ENCODE data around the gene GLB1L2. TPM values are rescaled to one million over a fixed set of nuclear protein-coding genes. Genes with fewer than 3 reads are reported as not detected.
A peak's percentile ranks its signal among the peaks of the same experiment; 100 is the strongest.

GLB1L2 gene
- total RNA-seq, 1 donor from 2014 or later = 1.0 TPM

GRCh38 chr11:134409552-134410429, 78.0 kb downstream of the GLB1L2 start:
- H3K4me1 ChIP-seq (ENCODE audit: control insufficient read depth in 3 of 3, insufficient read depth in 3 of 3, low read length in 3 of 3) = peaks cover 0 to 6% (median 6%) of the 10 kb centered on the region in 3 donors
- no peaks in the 10 kb centered on the region for H3K9me3 ChIP-seq (ENCODE audit: control insufficient read depth in 3 of 3, low read length in 3 of 3)
- H3K27me3 ChIP-seq (ENCODE audit: control insufficient read depth in 3 of 3, insufficient read depth in 3 of 3, low read length in 3 of 3) = peaks cover 67 to 77% (median 67%) of the 10 kb centered on the region in 3 donors
- H3K27ac ChIP-seq (ENCODE audit: low read depth, low read length) = no peak overlapping the region
- H3K9ac ChIP-seq (ENCODE audit: low read depth in 1 of 3, low read length in 3 of 3) = no peak overlapping the region
- H3K36me3 ChIP-seq (ENCODE audit: control insufficient read depth in 3 of 3, insufficient read depth in 3 of 3, low read length in 3 of 3) = no peaks in the 10 kb centered on the region
- no peak overlapping the region for H3K4me3 ChIP-seq (ENCODE audit: low read length in 3 of 3)

- Histone ChIP-seq H3K27ac (ENCODE audit: low read depth, low read length) (no peak overlapping the region), H3K4me3 (ENCODE audit: low read length in 3 of 3) (no peak overlapping the region), H3K9ac (ENCODE audit: low read depth in 1 of 3, low read length in 3 of 3) (no peak overlapping the region), H3K4me1 (ENCODE audit: control insufficient read depth in 3 of 3, insufficient read depth in 3 of 3, low read length in 3 of 3) (peaks cover 0 to 6% (median 6%) of the 10 kb centered on the region in 3 donors), H3K27me3 (ENCODE audit: control insufficient read depth in 3 of 3, insufficient read depth in 3 of 3, low read length in 3 of 3) (peaks cover 66 to 80% (median 69%) of the 10 kb centered on the region in 3 donors), H3K36me3 (ENCODE audit: control insufficient read depth in 3 of 3, insufficient read depth in 3 of 3, low read length in 3 of 3) (no peaks in the 10 kb centered on the region), H3K9me3 (ENCODE audit: control insufficient read depth in 3 of 3, low read length in 3 of 3) (no peaks in the 10 kb centered on the region)
These were observed 79.0 kb downstream of the GLB1L2 start for GRCh38 chr11:134410766-134411165.

- Histone ChIP-seq H3K36me3 (ENCODE audit: control insufficient read depth in 3 of 3, insufficient read depth in 3 of 3, low read length in 3 of 3) (no peaks in the 10 kb centered on the region), H3K9ac (ENCODE audit: low read depth in 1 of 3, low read length in 3 of 3) (no peak within 1 kb of the TSS), H3K4me3 (ENCODE audit: low read length in 3 of 3) (peak within 1 kb of the TSS in 2 of 3 donors; percentile 20 to 54), H3K27me3 (ENCODE audit: control insufficient read depth in 3 of 3, insufficient read depth in 3 of 3, low read length in 3 of 3) (peaks cover 68 to 77% (median 74%) of the 10 kb centered on the region in 3 donors), H3K9me3 (ENCODE audit: control insufficient read depth in 3 of 3, low read length in 3 of 3) (no peaks in the 10 kb centered on the region), H3K27ac (ENCODE audit: low read depth, low read length) (no peak within 1 kb of the TSS), H3K4me1 (ENCODE audit: control insufficient read depth in 3 of 3, insufficient read depth in 3 of 3, low read length in 3 of 3) (peaks cover 0 to 6% (median 6%) of the 10 kb centered on the region in 3 donors)
These were observed 80.6 kb downstream of the GLB1L2 start, which contains the start of gene B3GAT1 for GRCh38 chr11:134412203-134413042. TSS of gene B3GAT1 (minus strand) at chr11:134412242. CDS start at chr11:134387659, 24,583 bp downstream.

GRCh38 chr11:134413043-134413825, 81.4 kb downstream of the GLB1L2 start:
- H3K27ac ChIP-seq (ENCODE audit: low read depth, low read length) = no peak overlapping the region
- H3K4me1 ChIP-seq (ENCODE audit: control insufficient read depth in 3 of 3, insufficient read depth in 3 of 3, low read length in 3 of 3) = peaks cover 0 to 6% (median 6%) of the 10 kb centered on the region in 3 donors
- no peak overlapping the region for H3K9ac ChIP-seq (ENCODE audit: low read depth in 1 of 3, low read length in 3 of 3)
- H3K9me3 ChIP-seq (ENCODE audit: control insufficient read depth in 3 of 3, low read length in 3 of 3) = no peaks in the 10 kb centered on the region
- H3K27me3 ChIP-seq (ENCODE audit: control insufficient read depth in 3 of 3, insufficient read depth in 3 of 3, low read length in 3 of 3) = peaks cover 71 to 79% (median 75%) of the 10 kb centered on the region in 3 donors
- no peaks in the 10 kb centered on the region for H3K36me3 ChIP-seq (ENCODE audit: control insufficient read depth in 3 of 3, insufficient read depth in 3 of 3, low read length in 3 of 3)
- H3K4me3 ChIP-seq (ENCODE audit: low read length in 3 of 3) = no peak overlapping the region

GRCh38 chr11:134413826-134414731, 82.3 kb downstream of the GLB1L2 start:
- Histone ChIP-seq H3K4me3 (ENCODE audit: low read length in 3 of 3) (no peak overlapping the region), H3K9ac (ENCODE audit: low read depth in 1 of 3, low read length in 3 of 3) (no peak overlapping the region), H3K27me3 (ENCODE audit: control insufficient read depth in 3 of 3, insufficient read depth in 3 of 3, low read length in 3 of 3) (peaks cover 73 to 85% (median 74%) of the 10 kb centered on the region in 3 donors), H3K4me1 (ENCODE audit: control insufficient read depth in 3 of 3, insufficient read depth in 3 of 3, low read length in 3 of 3) (peaks cover 0 to 6% (median 6%) of the 10 kb centered on the region in 3 donors), H3K36me3 (ENCODE audit: control insufficient read depth in 3 of 3, insufficient read depth in 3 of 3, low read length in 3 of 3) (no peaks in the 10 kb centered on the region), H3K9me3 (ENCODE audit: control insufficient read depth in 3 of 3, low read length in 3 of 3) (no peaks in the 10 kb centered on the region), H3K27ac (ENCODE audit: low read depth, low read length) (no peak overlapping the region)

GRCh38 chr11:134414766-134415765, 83.3 kb downstream of the GLB1L2 start:
- H3K9ac ChIP-seq (ENCODE audit: low read depth in 1 of 3, low read length in 3 of 3) = no peak overlapping the region
- H3K36me3 ChIP-seq (ENCODE audit: control insufficient read depth in 3 of 3, insufficient read depth in 3 of 3, low read length in 3 of 3) = no peaks in the 10 kb centered on the region
- H3K27ac ChIP-seq (ENCODE audit: low read depth, low read length) = no peak overlapping the region
- no peaks in the 10 kb centered on the region for H3K9me3 ChIP-seq (ENCODE audit: control insufficient read depth in 3 of 3, low read length in 3 of 3)
- peaks cover 0 to 6% (median 6%) of the 10 kb centered on the region in 3 donors for H3K4me1 ChIP-seq (ENCODE audit: control insufficient read depth in 3 of 3, insufficient read depth in 3 of 3, low read length in 3 of 3)
- H3K27me3 ChIP-seq (ENCODE audit: control insufficient read depth in 3 of 3, insufficient read depth in 3 of 3, low read length in 3 of 3) = peaks cover 64 to 80% (median 68%) of the 10 kb centered on the region in 3 donors
- no peak overlapping the region for H3K4me3 ChIP-seq (ENCODE audit: low read length in 3 of 3)

- no peaks in the 10 kb centered on the region for H3K4me1 ChIP-seq (ENCODE audit: control insufficient read depth in 3 of 3, insufficient read depth in 3 of 3, low read length in 3 of 3)
- H3K36me3 ChIP-seq (ENCODE audit: control insufficient read depth in 3 of 3, insufficient read depth in 3 of 3, low read length in 3 of 3) = no peaks in the 10 kb centered on the region
- no peak overlapping the region for H3K4me3 ChIP-seq (ENCODE audit: low read length in 3 of 3)
- no peak overlapping the region for H3K9ac ChIP-seq (ENCODE audit: low read depth in 1 of 3, low read length in 3 of 3)
- H3K27me3 ChIP-seq (ENCODE audit: control insufficient read depth in 3 of 3, insufficient read depth in 3 of 3, low read length in 3 of 3) = peaks cover 48 to 63% (median 51%) of the 10 kb centered on the region in 3 donors
- H3K9me3 ChIP-seq (ENCODE audit: control insufficient read depth in 3 of 3, low read length in 3 of 3) = no peaks in the 10 kb centered on the region
- H3K27ac ChIP-seq (ENCODE audit: low read depth, low read length) = no peak overlapping the region
These were observed 84.9 kb downstream of the GLB1L2 start for GRCh38 chr11:134416726-134417125.

Measured in skeletal muscle tissue (tissue), 4 donors.